B cell (primary cell): ENCODE measurements around the gene RASL10A. TPM values are rescaled to one million over a fixed set of nuclear protein-coding genes. Genes with fewer than 3 reads are reported as not detected.

Experiments used
- ATAC-seq: fragments of 200-7000 bp; cut with Tn5 transposase; one replicate; pipeline ENCODE4 v1.10.0; 2021; ENCODE audit warnings: low read depth, mild to moderate bottlenecking, moderate number of reproducible peaks, moderate library complexity
- CTCF ChIA-PET: fragments of 350-600 bp; sonication (Branson Sonifier 250); formaldehyde crosslinking; loops from one replicate; lab custom pipeline; 2021; ENCODE audit warnings: antibody characterized with exemption, inconsistent platforms; lab: Charles Lee
- POLR2A ChIA-PET: fragments of 350-600 bp; sonication (Branson Sonifier 250); formaldehyde crosslinking; loops from one replicate; lab custom pipeline; 2021; ENCODE audit warnings: antibody characterized with exemption; lab: Charles Lee
- DNase-seq: peaks from one replicate; pipeline ENCODE4 v3.0.0; 2013
- H2AFZ ChIP-seq: 2 replicates; pipeline ENCODE4 v1.6.1; 2012; ENCODE audit warnings: mild to moderate bottlenecking, low read depth, low read length; ENCODE audit not compliant: insufficient read depth, poor library complexity, severe bottlenecking
- H3K27ac ChIP-seq, 2 donors: 1 replicate in 1 of 2; 2 replicates in 1 of 2; pipeline ENCODE4 v1.5.1; 2012 to 2013; ENCODE audit warnings: low read length in 2 of 2, mild to moderate bottlenecking in 2 of 2, moderate library complexity in 1 of 2
- H3K27me3 ChIP-seq, 4 experiments: fragments of 200-600 bp in 1 of 4; sonication (generic) in 1 of 4; replicated peaks in 1 of 4; 1 replicate in 2 of 4; 2 replicates in 2 of 4; pipeline versions ENCODE4 v1.6.1 to v1.7.0; 2013 to 2016; ENCODE audit warnings: low read length in 3 of 4, mild to moderate bottlenecking in 2 of 4, mixed read lengths in 1 of 4, moderate library complexity in 1 of 4; ENCODE audit not compliant: insufficient read depth in 4 of 4, control insufficient read depth in 3 of 4; ENCODE audit errors: control extremely low read depth in 1 of 4
- H3K36me3 ChIP-seq, 2 experiments: replicated peaks in 1 of 2; 1 replicate in 1 of 2; 2 replicates in 1 of 2; pipeline versions ENCODE4 v1.6.1 to v1.7.1; 2013; ENCODE audit warnings: low read length in 1 of 2; ENCODE audit not compliant: insufficient read depth in 2 of 2, control insufficient read depth in 1 of 2; ENCODE audit errors: control extremely low read depth in 1 of 2, extremely low read depth in 1 of 2
- H3K4me1 ChIP-seq, 2 donors: fragments of 200-600 bp in 1 of 2; sonication (generic) in 1 of 2; 1 replicate in 1 of 2; 2 replicates in 1 of 2; pipeline versions ENCODE4 v1.5.1 to v1.6.1; 2013 to 2017; ENCODE audit warnings: low read length in 2 of 2; ENCODE audit not compliant: control insufficient read depth in 2 of 2, insufficient read depth in 2 of 2
- H3K4me2 ChIP-seq: replicated peaks from 2 replicates; pipeline ENCODE3; 2012; ENCODE audit warnings: mild to moderate bottlenecking, low read depth, low read length; ENCODE audit not compliant: poor library complexity, severe bottlenecking
- H3K4me3 ChIP-seq, 5 experiments: fragments of 200-600 bp in 1 of 5; sonication (generic) in 1 of 5; 1 replicate in 3 of 5; 2 replicates in 2 of 5; pipeline versions ENCODE4 v1.5.1 to v1.7.0; 2011 to 2016; ENCODE audit warnings: low read length in 4 of 5, mild to moderate bottlenecking in 4 of 5, low read depth in 2 of 5, control low read depth in 1 of 5, moderate library complexity in 1 of 5; ENCODE audit not compliant: insufficient read depth in 1 of 5; ENCODE audit errors: control extremely low read depth in 1 of 5, extremely low read depth in 1 of 5
- H3K79me2 ChIP-seq: fragments of 200-600 bp; sonication (generic); one replicate; pipeline ENCODE4 v1.6.0; 2016; ENCODE audit warnings: low read length; ENCODE audit not compliant: control insufficient read depth, insufficient read depth
- H3K9ac ChIP-seq: fragments of 200-600 bp; sonication (generic); 2 replicates; pipeline ENCODE4 v1.6.1; 2017; ENCODE audit warnings: mild to moderate bottlenecking, low read length, moderate library complexity
- H3K9me3 ChIP-seq, 3 donors: one replicate each; pipeline versions ENCODE4 v1.6.1 to v1.7.1; 2013; ENCODE audit warnings: low read length in 2 of 3; ENCODE audit not compliant: control insufficient read depth in 2 of 3, insufficient read depth in 1 of 3; ENCODE audit errors: control extremely low read depth in 1 of 3
- H4K20me1 ChIP-seq: 2 replicates; pipeline ENCODE4 v1.6.0; 2012; ENCODE audit warnings: mild to moderate bottlenecking, low read length; ENCODE audit not compliant: insufficient read depth, control insufficient read depth, poor library complexity, severe bottlenecking
- H3K27ac Mint-ChIP-seq: one replicate; pipeline ENCODE4 v1.8.0; 2021; ENCODE audit warnings: mixed read lengths
- H3K27me3 Mint-ChIP-seq: one replicate; pipeline ENCODE4 v1.8.0; 2021; ENCODE audit warnings: mixed read lengths
- H3K4me1 Mint-ChIP-seq: one replicate; pipeline ENCODE4 v1.8.0; 2021; ENCODE audit warnings: mixed read lengths
- H3K4me3 Mint-ChIP-seq: one replicate; pipeline ENCODE4 v1.8.0; 2021; ENCODE audit warnings: mixed read lengths
- H3K9me3 Mint-ChIP-seq: one replicate; pipeline ENCODE4 v1.8.0; 2022; ENCODE audit warnings: mixed read lengths; ENCODE audit not compliant: insufficient read depth
- EZH2 ChIP-seq: IDR thresholded peaks from 2 replicates; pipeline ENCODE4 v1.6.1; 2012; ENCODE audit warnings: borderline replicate concordance, low read depth, mild to moderate bottlenecking, moderate library complexity, low read length; ENCODE audit not compliant: insufficient read depth, poor library complexity, severe bottlenecking
- WGBS: methylation state at CpG from one replicate; pipeline ENCODE4 v1.1.5; 2013; ENCODE audit warnings: missing lambda C conversion rate; ENCODE audit not compliant: insufficient coverage; 5-methylcytosine and 5-hydroxymethylcytosine counted together
- intact Hi-C: fragments of 100-400 bp; cut with micrococcal nuclease; formaldehyde crosslinking; loops from one replicate; pipeline ENCODE4 v1.10.0; 2022
- polyA plus RNA-seq: library from polyadenylated mRNA; depleted of rRNA; stranded (reverse); fragments of >200 nt; gene quantifications from 2 replicates; pipeline ENCODE4 v1.2.3, GENCODE V29; 2012
- total RNA-seq, 2 donors: library from RNA; stranded (reverse); fragments of 120-200 nt in 1 of 2; gene quantifications; 1 replicate in 1 of 2; 2 replicates in 1 of 2; pipeline versions ENCODE4 v1.2.3 to v1.2.4, GENCODE V29; 2013 to 2022
- TF ChIP-seq, protein P1 (sequence below): fragments of 200-600 bp; IDR thresholded peaks from one replicate; pipeline ENCODE4 v1.8.0; 2022; ENCODE audit warnings: antibody characterized with exemption, mild to moderate bottlenecking

RASL10A gene
- total and polyA plus RNA-seq, 2 donors (not counting 1 experiment from before 2014, with no cell fraction given), result 2.8 to 4.7 TPM

DNA sequence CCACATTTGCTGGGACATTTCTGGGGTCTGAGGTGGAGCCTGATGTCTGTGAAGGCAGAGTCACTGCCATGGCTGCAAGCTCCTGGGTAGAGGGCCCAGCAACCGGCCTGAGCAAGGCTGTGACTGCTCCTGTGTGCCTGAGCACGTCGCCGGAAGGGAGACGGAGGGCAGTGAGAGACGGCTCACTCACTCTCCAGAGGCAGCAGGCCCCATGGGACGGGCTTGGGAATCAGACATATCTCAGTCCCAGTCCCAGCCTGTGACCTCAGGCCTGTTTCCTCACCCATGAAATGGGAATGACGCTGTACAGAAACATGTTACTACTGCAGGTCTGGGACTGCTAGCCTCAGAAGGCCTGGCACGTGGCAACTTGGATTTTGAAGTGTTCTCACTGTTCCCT is 36.4 kb upstream of the RASL10A start:
- H3K27me3 Mint-ChIP-seq, result no peaks in the 10 kb centered on the region
- Histone ChIP-seq H4K20me1 (peaks cover 70% of the 10 kb centered on the region), H3K27ac (no peak overlapping the region), H3K27me3 (no peaks in the 10 kb centered on the region), H3K79me2 (peaks cover 44% of the 10 kb centered on the region), H3K4me1 (no peaks in the 10 kb centered on the region), H3K4me2 (no peak overlapping the region), H3K36me3 (peaks cover 0 to 99% of the 10 kb centered on the region in 2 experiments), H3K9me3 (no peaks in the 10 kb centered on the region), H3K4me3 (no peak overlapping the region), H3K9ac (no peak overlapping the region), H2AFZ (no peak overlapping the region)
- WGBS, result 97% methylated on average over 8 of the region's 9 CpGs
- no peaks in the 10 kb centered on the region for H3K4me1 Mint-ChIP-seq
- DNase-seq (no peak), ATAC-seq (no peak)
- no peak overlapping the region for H3K27ac Mint-ChIP-seq
- POLR2A ChIA-PET, result no interaction called here
- no peaks in the 10 kb centered on the region for H3K9me3 Mint-ChIP-seq
- no peak overlapping the region for H3K4me3 Mint-ChIP-seq
- CTCF ChIA-PET, result no interaction called here
- TF ChIP-seq EZH2, result no peak
- TF ChIP-seq, protein P1, sequence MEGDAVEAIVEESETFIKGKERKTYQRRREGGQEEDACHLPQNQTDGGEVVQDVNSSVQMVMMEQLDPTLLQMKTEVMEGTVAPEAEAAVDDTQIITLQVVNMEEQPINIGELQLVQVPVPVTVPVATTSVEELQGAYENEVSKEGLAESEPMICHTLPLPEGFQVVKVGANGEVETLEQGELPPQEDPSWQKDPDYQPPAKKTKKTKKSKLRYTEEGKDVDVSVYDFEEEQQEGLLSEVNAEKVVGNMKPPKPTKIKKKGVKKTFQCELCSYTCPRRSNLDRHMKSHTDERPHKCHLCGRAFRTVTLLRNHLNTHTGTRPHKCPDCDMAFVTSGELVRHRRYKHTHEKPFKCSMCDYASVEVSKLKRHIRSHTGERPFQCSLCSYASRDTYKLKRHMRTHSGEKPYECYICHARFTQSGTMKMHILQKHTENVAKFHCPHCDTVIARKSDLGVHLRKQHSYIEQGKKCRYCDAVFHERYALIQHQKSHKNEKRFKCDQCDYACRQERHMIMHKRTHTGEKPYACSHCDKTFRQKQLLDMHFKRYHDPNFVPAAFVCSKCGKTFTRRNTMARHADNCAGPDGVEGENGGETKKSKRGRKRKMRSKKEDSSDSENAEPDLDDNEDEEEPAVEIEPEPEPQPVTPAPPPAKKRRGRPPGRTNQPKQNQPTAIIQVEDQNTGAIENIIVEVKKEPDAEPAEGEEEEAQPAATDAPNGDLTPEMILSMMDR, result no peak
- intact Hi-C loops, result no loop called here

DNA sequence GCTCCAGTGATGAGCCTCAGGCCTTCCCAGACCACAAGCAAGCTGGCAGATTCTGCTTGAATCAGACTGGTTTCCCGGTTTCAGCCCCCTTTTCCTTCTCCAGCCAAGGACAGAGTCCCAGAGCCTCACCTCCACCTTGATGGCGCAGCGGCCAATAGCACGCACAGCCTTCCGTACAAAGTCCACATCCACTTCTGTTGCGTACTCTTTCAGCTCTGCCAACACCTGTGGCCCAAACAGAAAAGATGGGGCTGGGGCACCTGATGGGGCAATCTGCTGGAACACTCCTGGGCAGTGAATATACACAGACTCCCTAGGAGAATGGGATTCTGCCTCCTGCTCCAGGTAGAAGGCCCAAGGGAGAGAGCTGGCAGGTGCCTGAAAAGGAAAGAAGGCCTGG is 35.5 kb upstream of the RASL10A start:
- no peaks in the 10 kb centered on the region for H3K4me1 ChIP-seq
- TF ChIP-seq, protein P1, result no peak
- TF ChIP-seq EZH2, result no peak
- no peak overlapping the region for H3K4me2 ChIP-seq
- intact Hi-C loops, result no loop called here
- Mint-ChIP-seq H3K27me3 (no peaks in the 10 kb centered on the region), H3K27ac (no peak overlapping the region), H3K9me3 (no peaks in the 10 kb centered on the region), H3K4me3 (no peak overlapping the region), H3K4me1 (no peaks in the 10 kb centered on the region)
- no peak overlapping the region for H3K4me3 ChIP-seq
- ChIA-PET CTCF (no interaction called here), POLR2A (no interaction called here)
- DNase-seq (no peak), ATAC-seq (no peak)
- no peak overlapping the region for H3K27ac ChIP-seq
- no peaks in the 10 kb centered on the region for H3K27me3 ChIP-seq
- H3K36me3 ChIP-seq, result peaks cover 0 to 99% of the 10 kb centered on the region in 2 experiments
- H2AFZ ChIP-seq, result no peak overlapping the region
- H4K20me1 ChIP-seq, result peaks cover 79% of the 10 kb centered on the region
- no peak overlapping the region for H3K9ac ChIP-seq
- H3K79me2 ChIP-seq, result peaks cover 46% of the 10 kb centered on the region
- 100% methylated on average over 6 of the region's 6 CpGs for WGBS
- no peaks in the 10 kb centered on the region for H3K9me3 ChIP-seq
